ENCODE measurements around the gene PTPRM.

- TF ChIP-seq CTCF (conservative IDR thresholded peaks at IDR 0.05; ENCODE audit: low read depth, low read length) (no peak), FOS (IDR thresholded peaks at IDR 0.05; ENCODE audit: low read depth, low read length) (no peak), CEBPB (IDR thresholded peaks at IDR 0.05; ENCODE audit: low read depth, low read length) (no peak), MAFK (IDR thresholded peaks at IDR 0.05; ENCODE audit: low read depth, low read length) (no peak), RAD21 (IDR thresholded peaks at IDR 0.05; ENCODE audit: low read length) (no peak)
Measured at GRCh38 chr18:8397034-8397433, 829.9 kb downstream of the PTPRM start.
